ENCODE results near the gene EHD4.

Gene EHD4

GRCh38 chr15:41921167-41921566 lies 51.2 kb downstream of the EHD4 start:
- no peak for DNase-seq (ENCODE audit: low read depth)
- H3K4me3 ChIP-seq (replicated peaks; ENCODE audit: low read depth, low read length): no peak overlapping the region
- TF ChIP-seq, protein P1, sequence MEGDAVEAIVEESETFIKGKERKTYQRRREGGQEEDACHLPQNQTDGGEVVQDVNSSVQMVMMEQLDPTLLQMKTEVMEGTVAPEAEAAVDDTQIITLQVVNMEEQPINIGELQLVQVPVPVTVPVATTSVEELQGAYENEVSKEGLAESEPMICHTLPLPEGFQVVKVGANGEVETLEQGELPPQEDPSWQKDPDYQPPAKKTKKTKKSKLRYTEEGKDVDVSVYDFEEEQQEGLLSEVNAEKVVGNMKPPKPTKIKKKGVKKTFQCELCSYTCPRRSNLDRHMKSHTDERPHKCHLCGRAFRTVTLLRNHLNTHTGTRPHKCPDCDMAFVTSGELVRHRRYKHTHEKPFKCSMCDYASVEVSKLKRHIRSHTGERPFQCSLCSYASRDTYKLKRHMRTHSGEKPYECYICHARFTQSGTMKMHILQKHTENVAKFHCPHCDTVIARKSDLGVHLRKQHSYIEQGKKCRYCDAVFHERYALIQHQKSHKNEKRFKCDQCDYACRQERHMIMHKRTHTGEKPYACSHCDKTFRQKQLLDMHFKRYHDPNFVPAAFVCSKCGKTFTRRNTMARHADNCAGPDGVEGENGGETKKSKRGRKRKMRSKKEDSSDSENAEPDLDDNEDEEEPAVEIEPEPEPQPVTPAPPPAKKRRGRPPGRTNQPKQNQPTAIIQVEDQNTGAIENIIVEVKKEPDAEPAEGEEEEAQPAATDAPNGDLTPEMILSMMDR (IDR thresholded peaks at IDR 0.05; ENCODE audit: low read length, missing control alignments): no peak

DNA sequence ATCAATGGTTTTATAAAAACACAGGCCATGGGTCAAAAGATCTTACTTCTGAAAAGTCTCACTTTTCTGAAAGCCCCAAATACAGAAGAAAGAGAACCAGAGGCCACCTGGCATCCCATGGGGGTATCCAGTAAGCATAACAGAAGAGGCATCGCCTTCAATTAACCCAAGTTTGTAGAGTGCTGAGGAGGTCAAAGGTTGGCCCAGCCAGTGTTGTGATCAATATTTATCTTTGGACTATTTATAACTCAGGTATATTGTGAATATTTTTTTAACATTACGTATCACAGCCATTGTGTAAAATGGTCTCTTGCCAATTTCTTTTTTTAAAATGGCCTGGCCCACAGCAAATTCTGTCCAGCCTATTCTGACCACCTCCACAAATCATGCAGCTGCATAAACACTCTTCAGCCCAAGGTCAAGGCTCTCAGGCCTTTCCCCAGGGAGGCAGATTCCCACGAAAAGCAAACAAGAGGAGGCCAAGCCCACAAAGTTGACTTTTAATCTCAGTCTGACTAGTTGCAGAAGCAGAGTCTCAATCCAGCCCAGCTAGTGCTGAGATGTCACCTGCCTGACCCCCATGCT lies 52.3 kb downstream of the EHD4 start:
- H3K4me3 ChIP-seq (replicated peaks; ENCODE audit: low read depth, low read length): no peak overlapping the region
- DNase-seq (ENCODE audit: low read depth): peak; percentile 69
- TF ChIP-seq, protein P1 (IDR thresholded peaks at IDR 0.05; ENCODE audit: low read length, missing control alignments): no peak

DNA sequence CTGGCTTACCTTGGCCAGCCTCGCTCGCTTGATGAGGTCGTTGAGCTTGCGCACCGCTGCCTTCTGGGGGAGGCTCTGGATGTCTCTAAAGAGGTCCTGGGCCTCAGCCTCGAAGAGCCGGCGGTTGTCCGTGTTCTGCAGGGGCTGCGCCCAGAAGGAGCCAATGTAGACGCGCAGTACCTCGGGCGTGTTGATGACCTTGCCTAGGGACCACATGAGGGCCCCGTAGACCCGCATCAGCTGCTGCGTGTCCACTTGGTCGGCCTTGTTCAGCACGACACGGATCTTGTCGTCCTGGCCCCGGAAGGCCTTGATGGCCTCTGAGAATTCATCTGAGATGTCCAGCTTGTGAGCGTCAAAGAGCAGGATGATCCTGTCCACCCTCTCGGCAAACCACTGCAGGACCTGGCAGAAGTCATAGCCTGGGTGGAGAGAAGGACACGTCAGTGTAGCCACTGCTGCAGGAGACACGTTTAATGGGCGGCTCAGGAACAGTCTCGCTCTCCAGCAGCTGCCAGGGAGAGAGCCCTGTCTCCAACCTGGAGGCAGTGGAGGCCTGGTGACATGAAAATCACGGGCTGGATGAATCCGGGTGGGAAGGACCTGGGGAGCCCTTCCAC lies 53.0 kb downstream of the EHD4 start:
- no peak overlapping the region for H3K4me3 ChIP-seq (replicated peaks; ENCODE audit: low read depth, low read length)
- TF ChIP-seq, protein P1 (IDR thresholded peaks at IDR 0.05; ENCODE audit: low read length, missing control alignments): no peak
- no peak for DNase-seq (ENCODE audit: low read depth)

DNA sequence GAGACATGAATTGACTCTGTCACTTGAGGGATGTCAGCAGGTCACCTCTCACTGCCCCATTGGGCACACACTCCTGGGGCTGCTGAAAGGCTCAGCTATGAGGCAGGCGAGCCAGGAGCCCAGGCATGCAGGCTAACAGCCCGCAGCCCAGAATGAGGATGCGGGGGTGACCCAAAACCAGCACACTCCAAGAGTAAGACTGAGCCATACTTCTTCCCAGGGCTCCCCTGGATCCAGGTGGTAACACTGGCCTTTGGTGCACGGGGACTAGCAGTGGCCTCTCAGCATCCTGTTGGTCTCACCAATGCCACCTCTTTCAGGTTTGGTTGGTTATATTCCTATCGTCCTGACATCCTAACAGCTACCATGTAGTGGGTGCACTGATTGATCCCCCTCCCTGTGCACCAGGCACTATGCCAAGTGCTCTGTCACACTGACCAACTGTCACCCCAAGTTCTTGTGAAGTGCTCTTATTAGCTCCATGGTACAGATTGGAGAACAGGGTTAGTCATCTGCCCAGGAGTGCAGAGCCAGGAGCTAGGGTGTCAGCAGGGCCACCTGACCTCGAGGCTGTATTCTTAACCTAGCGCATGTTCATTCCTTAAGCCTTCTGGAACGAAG lies 53.7 kb downstream of the EHD4 start:
- TF ChIP-seq, protein P1 (IDR thresholded peaks at IDR 0.05; ENCODE audit: low read length, missing control alignments): no peak
- DNase-seq (ENCODE audit: low read depth): no peak
- no peak overlapping the region for H3K4me3 ChIP-seq (replicated peaks; ENCODE audit: low read depth, low read length)

DNA sequence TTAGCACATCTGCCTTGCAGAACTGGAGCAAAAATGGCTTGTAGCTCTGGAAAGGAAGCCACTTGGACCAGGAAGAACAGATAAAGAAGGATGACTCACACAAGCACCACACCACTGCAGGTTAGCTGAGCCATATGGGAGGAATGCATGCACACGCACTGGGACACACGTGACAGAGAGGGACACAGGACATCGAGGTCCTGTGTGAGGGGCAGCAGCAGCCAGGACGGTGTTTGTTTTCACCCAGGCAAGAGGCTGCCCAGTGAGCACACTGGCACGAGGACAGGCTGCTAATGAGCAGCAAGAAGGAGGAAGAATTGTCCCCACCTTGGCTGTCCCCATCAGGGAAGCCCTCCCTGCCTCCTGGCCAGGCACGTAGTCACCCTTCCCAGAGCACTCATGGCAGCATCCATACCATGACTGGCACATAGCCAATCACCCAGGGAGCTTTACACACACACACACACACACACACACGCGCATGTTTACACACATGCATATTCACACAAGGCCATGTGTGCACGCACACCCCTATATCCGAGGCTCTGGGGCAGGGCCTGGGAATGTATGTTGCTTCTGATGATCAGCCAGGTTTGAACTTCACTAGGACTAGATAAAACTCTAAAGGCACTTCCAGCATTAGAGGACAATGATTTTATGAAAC lies 54.5 kb downstream of the EHD4 start:
- peak; percentile 74 for DNase-seq (ENCODE audit: low read depth)
- no peak overlapping the region for H3K4me3 ChIP-seq (replicated peaks; ENCODE audit: low read depth, low read length)
- TF ChIP-seq, protein P1 (IDR thresholded peaks at IDR 0.05; ENCODE audit: low read length, missing control alignments): no peak

- no peak for DNase-seq (ENCODE audit: low read depth)
- TF ChIP-seq, protein P1 (IDR thresholded peaks at IDR 0.05; ENCODE audit: low read length, missing control alignments): no peak
- H3K4me3 ChIP-seq (replicated peaks; ENCODE audit: low read depth, low read length): no peak overlapping the region
Observed at GRCh38 chr15:41915255-41915994, 56.9 kb downstream of the EHD4 start.

All from fibroblast of pulmonary artery (primary cell).